Measurements from ENCODE around the gene PDZRN3. TPM values are rescaled to one million over a fixed set of nuclear protein-coding genes. Genes with fewer than 3 reads are reported as not detected.

The PDZRN3 gene
- polyA plus RNA-seq, 1 of the 3 experiments (the other 2 are of a cell fraction) = 10.3 TPM

DNA sequence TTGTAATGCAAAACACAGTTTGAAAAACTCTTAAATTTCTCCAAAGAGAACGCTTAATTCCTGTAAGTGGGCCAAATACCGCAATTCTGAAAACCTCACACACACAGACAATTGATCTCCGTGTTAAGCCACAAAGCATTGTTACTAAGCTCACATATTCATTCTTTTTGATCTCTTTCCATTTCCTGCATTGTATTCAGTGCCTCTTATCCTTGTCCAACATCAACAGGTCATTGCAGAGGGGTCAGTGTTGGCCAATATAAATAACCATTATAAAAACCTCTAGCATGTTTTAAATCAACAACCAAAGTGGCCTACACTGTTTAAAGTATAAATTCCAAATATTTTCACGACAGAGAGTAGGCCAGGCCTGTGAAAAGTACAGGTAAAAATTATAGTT lies 171.1 kb downstream of the PDZRN3 start:
- CTCF ChIA-PET = interaction anchor here (1.0 to 4.3 kb wide), 5 partner anchors 22 to 394 kb away, joined by 3 to 65 read pairs (median 5); no protein-coding TSS in a partner anchor
- Histone ChIP-seq H3K36me3 (replicated peaks in 1 of 2; ENCODE audit: control insufficient read depth in 1 of 2, insufficient read depth in 2 of 2, low read length in 1 of 2) (no peaks in the 10 kb centered on the region), H3K4me3 (ENCODE audit: low read depth in 2 of 2, low read length in 1 of 2) (no peak overlapping the region), H3K27ac (ENCODE audit: low read depth in 2 of 2, low read length in 1 of 2) (no peak overlapping the region; a peak in 1 of 4 replicates), H3K27me3 (ENCODE audit: insufficient read depth) (no peaks in the 10 kb centered on the region), H4K20me1 (ENCODE audit: insufficient read depth) (peaks cover 68% of the 10 kb centered on the region), H3K4me2 (no peak overlapping the region), H3K79me2 (ENCODE audit: insufficient read depth) (peaks cover 43% of the 10 kb centered on the region), H3K9ac (no peak overlapping the region), H2AFZ (ENCODE audit: low read depth) (no peak overlapping the region), H3K4me1 (ENCODE audit: control insufficient read depth in 1 of 2, insufficient read depth in 2 of 2, low read depth in 1 of 2, low read length in 1 of 2) (peaks cover 13 to 14% of the 10 kb centered on the region in 2 experiments; a peak in 3 of 4 replicates), H3F3A (replicated peaks; ENCODE audit: insufficient read depth) (peaks cover 7% of the 10 kb centered on the region), H3K9me2 (no peaks in the 10 kb centered on the region), H3K9me3 (no peaks in the 10 kb centered on the region)
- POLR2A ChIA-PET = no interaction called here
- DNase-seq = no peak
- TF ChIP-seq FOXJ3 (CRISPR knock-in tag; IDR thresholded peaks at IDR 0.05) (no peak), TAF1 (IDR thresholded peaks at IDR 0.05; ENCODE audit: borderline replicate concordance, low read depth, low read length) (no peak), ELF1 (IDR thresholded peaks at IDR 0.05) (no peak), MEF2A (IDR thresholded peaks at IDR 0.05; ENCODE audit: borderline replicate concordance, low read depth) (no peak), RXRA (IDR thresholded peaks at IDR 0.05; ENCODE audit: borderline replicate concordance, low read depth) (no peak), SMC3 (IDR thresholded peaks at IDR 0.05; ENCODE audit: low read depth, low read length) (no peak), NFIC (IDR thresholded peaks at IDR 0.05; ENCODE audit: borderline replicate concordance) (no peak), YY1 (IDR thresholded peaks at IDR 0.05; ENCODE audit: low read depth) (no peak), FOXM1 (IDR thresholded peaks at IDR 0.05; ENCODE audit: low read depth) (no peak)
- TF ChIP-seq, protein P1, sequence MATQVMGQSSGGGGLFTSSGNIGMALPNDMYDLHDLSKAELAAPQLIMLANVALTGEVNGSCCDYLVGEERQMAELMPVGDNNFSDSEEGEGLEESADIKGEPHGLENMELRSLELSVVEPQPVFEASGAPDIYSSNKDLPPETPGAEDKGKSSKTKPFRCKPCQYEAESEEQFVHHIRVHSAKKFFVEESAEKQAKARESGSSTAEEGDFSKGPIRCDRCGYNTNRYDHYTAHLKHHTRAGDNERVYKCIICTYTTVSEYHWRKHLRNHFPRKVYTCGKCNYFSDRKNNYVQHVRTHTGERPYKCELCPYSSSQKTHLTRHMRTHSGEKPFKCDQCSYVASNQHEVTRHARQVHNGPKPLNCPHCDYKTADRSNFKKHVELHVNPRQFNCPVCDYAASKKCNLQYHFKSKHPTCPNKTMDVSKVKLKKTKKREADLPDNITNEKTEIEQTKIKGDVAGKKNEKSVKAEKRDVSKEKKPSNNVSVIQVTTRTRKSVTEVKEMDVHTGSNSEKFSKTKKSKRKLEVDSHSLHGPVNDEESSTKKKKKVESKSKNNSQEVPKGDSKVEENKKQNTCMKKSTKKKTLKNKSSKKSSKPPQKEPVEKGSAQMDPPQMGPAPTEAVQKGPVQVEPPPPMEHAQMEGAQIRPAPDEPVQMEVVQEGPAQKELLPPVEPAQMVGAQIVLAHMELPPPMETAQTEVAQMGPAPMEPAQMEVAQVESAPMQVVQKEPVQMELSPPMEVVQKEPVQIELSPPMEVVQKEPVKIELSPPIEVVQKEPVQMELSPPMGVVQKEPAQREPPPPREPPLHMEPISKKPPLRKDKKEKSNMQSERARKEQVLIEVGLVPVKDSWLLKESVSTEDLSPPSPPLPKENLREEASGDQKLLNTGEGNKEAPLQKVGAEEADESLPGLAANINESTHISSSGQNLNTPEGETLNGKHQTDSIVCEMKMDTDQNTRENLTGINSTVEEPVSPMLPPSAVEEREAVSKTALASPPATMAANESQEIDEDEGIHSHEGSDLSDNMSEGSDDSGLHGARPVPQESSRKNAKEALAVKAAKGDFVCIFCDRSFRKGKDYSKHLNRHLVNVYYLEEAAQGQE (IDR thresholded peaks at IDR 0.05; ENCODE audit: low read depth, low read length) = no peak
- WGBS (ENCODE audit: low lambda C conversion rate) = 89% methylated on average over 4 of the region's 4 CpGs

DNA sequence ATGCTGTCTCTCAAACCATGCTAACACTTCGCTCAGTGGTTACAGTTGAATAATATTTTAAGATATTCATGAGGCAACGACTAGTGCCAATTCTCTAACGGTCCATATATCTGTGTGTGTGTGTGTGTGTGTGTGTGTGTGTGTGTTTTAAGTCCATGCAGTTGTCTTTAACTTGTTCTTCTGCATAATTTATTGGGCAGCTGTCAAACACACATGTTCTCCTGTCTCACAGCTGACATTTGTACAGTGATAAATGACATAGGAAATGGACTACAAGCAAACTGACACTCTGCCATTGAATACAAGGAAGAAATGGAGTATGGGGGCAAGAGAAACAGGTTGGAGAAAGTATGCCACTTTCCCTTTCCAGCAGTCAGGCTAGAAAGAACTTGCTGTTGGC lies 172.0 kb downstream of the PDZRN3 start:
- POLR2A ChIA-PET = no interaction called here
- WGBS (ENCODE audit: low lambda C conversion rate) = 86% methylated on average over 3 of the region's 3 CpGs

More for the DNA sequence above, 172.0 kb downstream of the PDZRN3 start:
- Histone ChIP-seq H3K36me3 (replicated peaks in 1 of 2; ENCODE audit: control insufficient read depth in 1 of 2, insufficient read depth in 2 of 2, low read length in 1 of 2) (no peaks in the 10 kb centered on the region), H3K27me3 (ENCODE audit: insufficient read depth) (no peaks in the 10 kb centered on the region), H3K4me3 (ENCODE audit: low read depth in 2 of 2, low read length in 1 of 2) (no peak overlapping the region), H4K20me1 (ENCODE audit: insufficient read depth) (peaks cover 78% of the 10 kb centered on the region), H3K4me1 (ENCODE audit: control insufficient read depth in 1 of 2, insufficient read depth in 2 of 2, low read depth in 1 of 2, low read length in 1 of 2) (peaks cover 13 to 16% of the 10 kb centered on the region in 2 experiments; a peak in 3 of 4 replicates), H3F3A (replicated peaks; ENCODE audit: insufficient read depth) (peaks cover 7% of the 10 kb centered on the region), H2AFZ (ENCODE audit: low read depth) (no peak overlapping the region), H3K79me2 (ENCODE audit: insufficient read depth) (peaks cover 49% of the 10 kb centered on the region), H3K9me3 (no peaks in the 10 kb centered on the region), H3K9ac (no peak overlapping the region), H3K27ac (ENCODE audit: low read depth in 2 of 2, low read length in 1 of 2) (no peak overlapping the region), H3K4me2 (no peak overlapping the region), H3K9me2 (no peaks in the 10 kb centered on the region)
- CTCF ChIA-PET = interaction anchor here (1.2 to 1.8 kb wide), 4 partner anchors 19 to 396 kb away, joined by 3 to 6 read pairs (median 5); no protein-coding TSS in a partner anchor
- DNase-seq = no peak
- no peak for TF ChIP-seq EZH2phosphoT487 (IDR thresholded peaks at IDR 0.05; ENCODE audit: borderline replicate concordance, low read depth)
- no peak for TF ChIP-seq ELF1 (IDR thresholded peaks at IDR 0.05)
- TF ChIP-seq SMC3 (IDR thresholded peaks at IDR 0.05; ENCODE audit: low read depth, low read length) = no peak
- TF ChIP-seq TEAD4 (IDR thresholded peaks at IDR 0.05; ENCODE audit: borderline replicate concordance, insufficient read depth) = no peak
- no peak for TF ChIP-seq FOSL2 (IDR thresholded peaks at IDR 0.05; ENCODE audit: borderline replicate concordance, low read depth)
- no peak for TF ChIP-seq MXI1 (IDR thresholded peaks at IDR 0.05; ENCODE audit: low read depth, low read length)
- TF ChIP-seq YY1 (IDR thresholded peaks at IDR 0.05; ENCODE audit: low read depth) = no peak
- TF ChIP-seq POLR2AphosphoS5 (IDR thresholded peaks at IDR 0.05; ENCODE audit: low read depth, low read length) = no peak
- TF ChIP-seq GABPA (IDR thresholded peaks at IDR 0.05; ENCODE audit: low read depth) = no peak
- no peak for TF ChIP-seq CHD2 (IDR thresholded peaks at IDR 0.05; ENCODE audit: low read length, partially characterized antibody)
- TF ChIP-seq RFX5 (IDR thresholded peaks at IDR 0.05; ENCODE audit: low read length) = no peak
- TF ChIP-seq JUND (IDR thresholded peaks at IDR 0.05) = no peak
- TF ChIP-seq, protein P2, sequence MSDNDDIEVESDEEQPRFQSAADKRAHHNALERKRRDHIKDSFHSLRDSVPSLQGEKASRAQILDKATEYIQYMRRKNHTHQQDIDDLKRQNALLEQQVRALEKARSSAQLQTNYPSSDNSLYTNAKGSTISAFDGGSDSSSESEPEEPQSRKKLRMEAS (IDR thresholded peaks at IDR 0.05; ENCODE audit: low read depth) = no peak
- no peak for TF ChIP-seq FOXM1 (IDR thresholded peaks at IDR 0.05; ENCODE audit: low read depth)
- TF ChIP-seq TAF1 (IDR thresholded peaks at IDR 0.05; ENCODE audit: borderline replicate concordance, low read depth, low read length) = no peak
- TF ChIP-seq, protein P3, sequence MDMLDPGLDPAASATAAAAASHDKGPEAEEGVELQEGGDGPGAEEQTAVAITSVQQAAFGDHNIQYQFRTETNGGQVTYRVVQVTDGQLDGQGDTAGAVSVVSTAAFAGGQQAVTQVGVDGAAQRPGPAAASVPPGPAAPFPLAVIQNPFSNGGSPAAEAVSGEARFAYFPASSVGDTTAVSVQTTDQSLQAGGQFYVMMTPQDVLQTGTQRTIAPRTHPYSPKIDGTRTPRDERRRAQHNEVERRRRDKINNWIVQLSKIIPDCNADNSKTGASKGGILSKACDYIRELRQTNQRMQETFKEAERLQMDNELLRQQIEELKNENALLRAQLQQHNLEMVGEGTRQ (IDR thresholded peaks at IDR 0.05; ENCODE audit: borderline replicate concordance, low read depth, low read length) = no peak
- TF ChIP-seq MEF2A (IDR thresholded peaks at IDR 0.05; ENCODE audit: borderline replicate concordance, low read depth) = no peak
- TF ChIP-seq EP300 (IDR thresholded peaks at IDR 0.05; ENCODE audit: borderline replicate concordance in 1 of 2, low read depth in 1 of 2, low read length in 1 of 2) = no peak
- no peak for TF ChIP-seq IRF3 (IDR thresholded peaks at IDR 0.05; ENCODE audit: low read depth, low read length)
- TF ChIP-seq TCF12 (IDR thresholded peaks at IDR 0.05) = no peak

All from SK-N-SH (cell line).